ENCODE measurements around the gene NBR1.
A peak's percentile ranks its signal among the peaks of the same experiment; 100 is the strongest.
"Not testable (repeated sequence)": the region's sequence is repeated elsewhere in the genome, so short reads cannot be mapped to it uniquely, and the experiment has no call there.

Gene NBR1

GRCh38 chr17:43216762-43217613 is 46.0 kb downstream of the NBR1 start:
- no peak for DNase-seq

- DNase-seq, result peak; percentile 31
These were observed 46.6 kb downstream of the NBR1 start for GRCh38 chr17:43217614-43218087.

- DNase-seq, result no peak
These were observed 48.0 kb downstream of the NBR1 start for GRCh38 chr17:43219001-43219400.

GRCh38 chr17:43219746-43220380 is 48.8 kb downstream of the NBR1 start:
- DNase-seq, result no peak

- no peak for DNase-seq
These were observed 49.6 kb downstream of the NBR1 start for GRCh38 chr17:43220511-43221125.

GRCh38 chr17:43224146-43224705 is 53.2 kb downstream of the NBR1 start:
- DNase-seq, result no peak

- no peak for DNase-seq
These were observed 55.4 kb downstream of the NBR1 start for GRCh38 chr17:43226393-43226792.

GRCh38 chr17:43228020-43228782 is 57.2 kb downstream of the NBR1 start, which contains the start of gene CCDC200:
CCDC200 (minus strand) TSS chr17:43228623; CDS start chr17:43228554, 69 bp downstream.
- DNase-seq, result not testable (repeated sequence)

- not testable (repeated sequence) for DNase-seq
These were observed 60.4 kb downstream of the NBR1 start for GRCh38 chr17:43231205-43232020.

GRCh38 chr17:43232021-43232699 is 61.1 kb downstream of the NBR1 start:
- peak; percentile 36 for DNase-seq

GRCh38 chr17:43233263-43233662 is 62.2 kb downstream of the NBR1 start:
- DNase-seq, result not testable (repeated sequence)

GRCh38 chr17:43233877-43234276 is 62.9 kb downstream of the NBR1 start, which contains the start of gene RNU2-1:
RNU2-1 (minus strand) TSS chr17:43233977.
- not testable (repeated sequence) for DNase-seq

- DNase-seq, result not testable (repeated sequence)
These were observed 68.6 kb downstream of the NBR1 start for GRCh38 chr17:43239597-43239996.

GRCh38 chr17:43240596-43241352 is 69.8 kb downstream of the NBR1 start:
- DNase-seq, result not testable (repeated sequence)

- DNase-seq, result not testable (repeated sequence)
These were observed 75.4 kb downstream of the NBR1 start for GRCh38 chr17:43246456-43246855.
